Panc1 (cell line): Measurements from ENCODE around the gene GUCY2F.

Experiments used
- POLR2AphosphoS5 ChIP-seq: IDR thresholded peaks from 2 replicates; pipeline ENCODE4 v1.6.1; 2012; ENCODE audit warnings: mild to moderate bottlenecking, low read depth, low read length, moderate library complexity
- TF ChIP-seq, protein P1 (sequence below): fragments of 450-650 bp; IDR thresholded peaks from 2 replicates; pipeline ENCODE4 v1.5.1; 2017; ENCODE audit warnings: mild to moderate bottlenecking
- TF ChIP-seq, protein P2 (sequence below), 2 experiments: IDR thresholded peaks; 2 replicates each; pipeline ENCODE4 v1.6.1; 2011 to 2012; ENCODE audit warnings: low read depth in 2 of 2, control low read depth in 1 of 2, low read length in 1 of 2, mild to moderate bottlenecking in 1 of 2, moderate library complexity in 1 of 2; ENCODE audit not compliant: insufficient read depth in 1 of 2

DNA sequence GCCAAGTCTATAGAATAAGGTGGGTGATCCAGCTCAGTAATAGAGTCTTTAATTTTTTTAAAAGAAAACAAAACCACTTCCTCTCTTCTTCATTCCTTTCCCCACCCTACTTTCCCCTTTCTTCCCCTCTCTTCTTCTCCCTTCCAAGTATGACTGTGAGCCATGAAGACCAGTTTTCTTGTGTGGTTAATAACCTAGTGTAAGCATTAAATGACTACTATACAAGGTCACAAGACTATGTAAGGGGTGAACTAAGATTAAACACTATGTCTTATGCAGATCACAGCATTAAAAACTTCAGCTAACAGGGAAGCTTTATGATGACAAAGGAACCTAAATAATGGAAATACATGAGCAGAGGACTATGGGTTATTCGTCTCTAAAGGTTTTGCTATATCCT lies 135.4 kb downstream of the GUCY2F start:
- TF ChIP-seq, protein P1, sequence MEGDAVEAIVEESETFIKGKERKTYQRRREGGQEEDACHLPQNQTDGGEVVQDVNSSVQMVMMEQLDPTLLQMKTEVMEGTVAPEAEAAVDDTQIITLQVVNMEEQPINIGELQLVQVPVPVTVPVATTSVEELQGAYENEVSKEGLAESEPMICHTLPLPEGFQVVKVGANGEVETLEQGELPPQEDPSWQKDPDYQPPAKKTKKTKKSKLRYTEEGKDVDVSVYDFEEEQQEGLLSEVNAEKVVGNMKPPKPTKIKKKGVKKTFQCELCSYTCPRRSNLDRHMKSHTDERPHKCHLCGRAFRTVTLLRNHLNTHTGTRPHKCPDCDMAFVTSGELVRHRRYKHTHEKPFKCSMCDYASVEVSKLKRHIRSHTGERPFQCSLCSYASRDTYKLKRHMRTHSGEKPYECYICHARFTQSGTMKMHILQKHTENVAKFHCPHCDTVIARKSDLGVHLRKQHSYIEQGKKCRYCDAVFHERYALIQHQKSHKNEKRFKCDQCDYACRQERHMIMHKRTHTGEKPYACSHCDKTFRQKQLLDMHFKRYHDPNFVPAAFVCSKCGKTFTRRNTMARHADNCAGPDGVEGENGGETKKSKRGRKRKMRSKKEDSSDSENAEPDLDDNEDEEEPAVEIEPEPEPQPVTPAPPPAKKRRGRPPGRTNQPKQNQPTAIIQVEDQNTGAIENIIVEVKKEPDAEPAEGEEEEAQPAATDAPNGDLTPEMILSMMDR = no peak
- TF ChIP-seq POLR2AphosphoS5 = no peak
- TF ChIP-seq, protein P2, sequence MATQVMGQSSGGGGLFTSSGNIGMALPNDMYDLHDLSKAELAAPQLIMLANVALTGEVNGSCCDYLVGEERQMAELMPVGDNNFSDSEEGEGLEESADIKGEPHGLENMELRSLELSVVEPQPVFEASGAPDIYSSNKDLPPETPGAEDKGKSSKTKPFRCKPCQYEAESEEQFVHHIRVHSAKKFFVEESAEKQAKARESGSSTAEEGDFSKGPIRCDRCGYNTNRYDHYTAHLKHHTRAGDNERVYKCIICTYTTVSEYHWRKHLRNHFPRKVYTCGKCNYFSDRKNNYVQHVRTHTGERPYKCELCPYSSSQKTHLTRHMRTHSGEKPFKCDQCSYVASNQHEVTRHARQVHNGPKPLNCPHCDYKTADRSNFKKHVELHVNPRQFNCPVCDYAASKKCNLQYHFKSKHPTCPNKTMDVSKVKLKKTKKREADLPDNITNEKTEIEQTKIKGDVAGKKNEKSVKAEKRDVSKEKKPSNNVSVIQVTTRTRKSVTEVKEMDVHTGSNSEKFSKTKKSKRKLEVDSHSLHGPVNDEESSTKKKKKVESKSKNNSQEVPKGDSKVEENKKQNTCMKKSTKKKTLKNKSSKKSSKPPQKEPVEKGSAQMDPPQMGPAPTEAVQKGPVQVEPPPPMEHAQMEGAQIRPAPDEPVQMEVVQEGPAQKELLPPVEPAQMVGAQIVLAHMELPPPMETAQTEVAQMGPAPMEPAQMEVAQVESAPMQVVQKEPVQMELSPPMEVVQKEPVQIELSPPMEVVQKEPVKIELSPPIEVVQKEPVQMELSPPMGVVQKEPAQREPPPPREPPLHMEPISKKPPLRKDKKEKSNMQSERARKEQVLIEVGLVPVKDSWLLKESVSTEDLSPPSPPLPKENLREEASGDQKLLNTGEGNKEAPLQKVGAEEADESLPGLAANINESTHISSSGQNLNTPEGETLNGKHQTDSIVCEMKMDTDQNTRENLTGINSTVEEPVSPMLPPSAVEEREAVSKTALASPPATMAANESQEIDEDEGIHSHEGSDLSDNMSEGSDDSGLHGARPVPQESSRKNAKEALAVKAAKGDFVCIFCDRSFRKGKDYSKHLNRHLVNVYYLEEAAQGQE (IDR thresholded peaks at IDR 0.05; ENCODE audit: insufficient read depth in 1 of 2, low read depth in 2 of 2, low read length in 1 of 2) = no peak
